Measurements from ENCODE around the gene STX3. TPM values are rescaled to one million over a fixed set of nuclear protein-coding genes. Genes with fewer than 3 reads are reported as not detected.

Gene STX3
- total RNA-seq, 2 experiments from 2014 or later, result 89.1 to 92.3 TPM

DNA sequence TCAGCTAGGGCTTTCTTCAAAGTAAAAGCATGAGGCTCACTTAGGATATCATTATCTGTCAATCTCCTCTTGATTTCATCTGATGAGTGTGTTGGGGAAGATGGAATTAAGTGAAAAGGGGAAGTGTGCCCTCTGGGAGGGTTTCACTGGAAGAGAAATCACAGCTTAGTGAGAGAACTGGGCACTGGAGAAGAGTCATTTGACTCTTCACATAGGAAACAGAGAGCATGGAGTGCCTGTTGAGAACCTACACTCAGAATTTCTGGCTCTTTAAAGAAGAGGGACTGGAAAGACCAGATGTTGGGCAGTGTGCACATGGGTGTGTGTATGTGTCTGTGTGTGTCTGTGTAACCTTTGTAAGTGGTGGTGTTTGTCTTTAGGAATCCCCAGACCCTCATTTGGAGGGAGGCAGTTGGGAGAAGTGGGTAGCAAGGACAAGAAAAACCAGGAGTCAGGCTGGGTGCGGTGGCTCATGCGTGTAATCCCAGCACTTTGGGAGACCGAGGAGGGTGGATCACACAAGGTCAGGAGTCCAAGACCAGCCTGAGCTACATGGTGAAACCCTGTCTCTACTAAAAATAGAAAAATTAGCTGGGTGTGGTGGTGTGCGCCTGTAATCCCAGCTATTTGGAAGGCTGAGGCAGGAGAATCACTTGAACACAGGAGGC is 10.0 kb downstream of the STX3 start:
- Mint-ChIP-seq H3K27ac (peak overlapping the region; percentile 38), H3K4me1 (peaks cover 39% of the 10 kb centered on the region), H3K27me3 (no peaks in the 10 kb centered on the region), H3K4me3 (no peak overlapping the region), H3K9me3 (no peaks in the 10 kb centered on the region), H3K36me3 (ENCODE audit: low read depth) (peaks cover 42% of the 10 kb centered on the region)
- DNase-seq, result no peak
- CTCF ChIA-PET, result interaction anchor here (0.9 kb wide), 1 partner anchor 10 kb away, joined by 3 read pairs; the partner anchor contains the start of gene STX3
- POLR2A ChIA-PET, result interaction anchor here (4.0 to 4.9 kb wide), 3 partner anchors 10 to 19 kb away, joined by 20 to 69 read pairs (median 63); partner anchors contain the start of gene STX3

- Mint-ChIP-seq H3K4me1 (peaks cover 32% of the 10 kb centered on the region), H3K9me3 (no peaks in the 10 kb centered on the region), H3K27ac (no peak overlapping the region), H3K36me3 (ENCODE audit: low read depth) (peaks cover 41% of the 10 kb centered on the region), H3K27me3 (no peaks in the 10 kb centered on the region), H3K4me3 (no peak overlapping the region)
- POLR2A ChIA-PET, result interaction anchor here (0.8 to 4.9 kb wide), 11 partner anchors 8 to 151 kb away, joined by 3 to 69 read pairs (median 7); partner anchors contain the start of genes MRPL16, OSBP, PATL1 and STX3
- CTCF ChIA-PET, result interaction anchor here (1.0 to 2.7 kb wide), 8 partner anchors 11 to 152 kb away, joined by 3 to 31 read pairs (median 4); partner anchors contain the start of genes MRPL16 and STX3
- no peak for DNase-seq
Measured at GRCh38 chr11:59766542-59767224, 11.5 kb downstream of the STX3 start.

- H3K27ac Mint-ChIP-seq, result no peak overlapping the region
- no peaks in the 10 kb centered on the region for H3K27me3 Mint-ChIP-seq
- ChIA-PET CTCF (interaction anchor here (1.0 to 2.7 kb wide), 8 partner anchors 12 to 152 kb away, joined by 3 to 31 read pairs (median 4); partner anchors contain the start of genes MRPL16 and STX3), POLR2A (interaction anchor here (0.9 to 4.9 kb wide), 11 partner anchors 10 to 152 kb away, joined by 3 to 69 read pairs (median 7); partner anchors contain the start of genes MRPL16, OSBP, PATL1 and STX3)
- H3K4me3 Mint-ChIP-seq, result no peak overlapping the region
- peak; percentile 63 for DNase-seq
- no peaks in the 10 kb centered on the region for H3K9me3 Mint-ChIP-seq
- H3K4me1 Mint-ChIP-seq, result peaks cover 35% of the 10 kb centered on the region
- peaks cover 36% of the 10 kb centered on the region for H3K36me3 Mint-ChIP-seq (ENCODE audit: low read depth)
Measured at GRCh38 chr11:59767225-59767611, 12.0 kb downstream of the STX3 start.

DNA sequence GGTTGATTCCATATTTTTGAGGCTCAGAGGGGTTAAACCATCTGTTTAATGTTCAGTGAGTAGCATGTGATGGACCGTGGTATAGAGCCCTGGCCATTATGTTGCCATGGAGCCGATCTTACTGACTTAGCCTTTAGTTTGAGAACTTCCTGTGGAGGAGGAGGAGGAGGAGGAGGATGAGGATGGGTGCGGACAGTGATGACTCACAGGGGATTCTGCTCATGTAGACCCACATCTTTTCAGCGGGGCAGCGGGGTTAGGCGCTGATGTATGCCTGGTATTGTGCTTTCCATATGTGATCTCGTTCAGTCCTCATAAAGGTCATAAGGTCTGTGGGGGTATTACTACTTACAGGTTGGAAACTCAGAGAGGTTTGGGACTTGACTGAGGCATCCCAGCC is 13.9 kb downstream of the STX3 start:
- Mint-ChIP-seq H3K4me1 (peaks cover 37% of the 10 kb centered on the region), H3K27me3 (no peaks in the 10 kb centered on the region), H3K27ac (no peak overlapping the region), H3K4me3 (no peak overlapping the region), H3K9me3 (no peaks in the 10 kb centered on the region), H3K36me3 (ENCODE audit: low read depth) (peaks cover 36% of the 10 kb centered on the region)
- ChIA-PET POLR2A (interaction anchor here (4.0 to 8.1 kb wide), 3 partner anchors 8 to 15 kb away, joined by 20 to 69 read pairs (median 50); partner anchors contain the start of gene STX3), CTCF (no interaction called here)
- no peak for DNase-seq

DNA sequence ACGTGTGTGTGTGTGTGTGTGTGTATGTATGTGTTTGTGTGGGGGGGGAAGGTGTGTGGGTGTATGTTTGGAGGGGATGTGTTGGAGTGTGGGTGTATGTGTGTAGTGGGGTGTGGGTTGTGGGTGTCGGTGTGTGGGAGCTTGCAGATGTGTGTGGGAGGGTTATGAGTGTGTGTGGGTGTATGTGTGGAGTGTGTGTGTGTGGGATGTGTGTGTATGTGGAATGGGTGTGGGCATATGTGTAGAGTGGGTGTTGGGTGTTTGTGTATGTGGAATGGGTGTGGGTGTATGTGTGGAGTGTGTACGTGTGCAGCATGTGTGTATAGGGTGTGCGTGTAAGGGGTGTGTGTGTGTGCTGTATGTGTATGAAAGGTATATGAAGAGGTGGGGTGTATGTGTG is 14.7 kb downstream of the STX3 start:
- Mint-ChIP-seq H3K9me3 (no peaks in the 10 kb centered on the region), H3K4me1 (peaks cover 35% of the 10 kb centered on the region), H3K4me3 (no peak overlapping the region), H3K27me3 (no peaks in the 10 kb centered on the region), H3K36me3 (ENCODE audit: low read depth) (peaks cover 36% of the 10 kb centered on the region), H3K27ac (no peak overlapping the region)
- POLR2A ChIA-PET, result interaction anchor here (1.0 to 8.1 kb wide), 2 partner anchors 14 to 15 kb away, joined by 3 to 50 read pairs; partner anchors contain the start of gene STX3
- CTCF ChIA-PET, result no interaction called here
- DNase-seq, result no peak

DNA sequence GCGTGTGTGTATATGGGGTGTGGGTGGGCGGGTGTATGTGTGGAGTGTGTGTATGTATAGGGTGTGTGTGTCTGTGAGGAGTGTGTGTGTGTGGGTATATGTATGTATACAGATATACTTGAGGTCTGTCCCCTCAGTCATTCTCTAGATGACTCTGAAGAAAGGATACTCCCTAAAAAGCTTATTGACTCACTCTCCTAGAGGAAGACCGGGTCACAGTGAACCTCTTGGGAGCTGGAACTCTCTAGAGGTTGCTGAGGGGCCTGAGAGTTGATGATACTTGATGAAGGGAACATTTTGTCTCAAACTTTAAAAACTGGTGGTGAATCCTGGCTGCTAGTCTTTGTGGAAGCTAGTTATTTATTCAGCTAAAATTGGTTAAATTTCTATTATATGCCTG is 15.1 kb downstream of the STX3 start:
- Mint-ChIP-seq H3K36me3 (ENCODE audit: low read depth) (peaks cover 36% of the 10 kb centered on the region), H3K27me3 (no peaks in the 10 kb centered on the region), H3K27ac (peak overlapping the region; percentile 56), H3K9me3 (no peaks in the 10 kb centered on the region), H3K4me1 (peaks cover 35% of the 10 kb centered on the region), H3K4me3 (no peak overlapping the region)
- POLR2A ChIA-PET, result interaction anchor here (0.6 to 8.1 kb wide), 3 partner anchors 13 to 58 kb away, joined by 3 to 50 read pairs (median 3); partner anchors contain the start of gene STX3
- CTCF ChIA-PET, result no interaction called here
- DNase-seq, result no peak

- CTCF ChIA-PET, result no interaction called here
- peaks cover 42% of the 10 kb centered on the region for H3K36me3 Mint-ChIP-seq (ENCODE audit: low read depth)
Measured at GRCh38 chr11:59770869-59771268, 15.7 kb downstream of the STX3 start.

DNA sequence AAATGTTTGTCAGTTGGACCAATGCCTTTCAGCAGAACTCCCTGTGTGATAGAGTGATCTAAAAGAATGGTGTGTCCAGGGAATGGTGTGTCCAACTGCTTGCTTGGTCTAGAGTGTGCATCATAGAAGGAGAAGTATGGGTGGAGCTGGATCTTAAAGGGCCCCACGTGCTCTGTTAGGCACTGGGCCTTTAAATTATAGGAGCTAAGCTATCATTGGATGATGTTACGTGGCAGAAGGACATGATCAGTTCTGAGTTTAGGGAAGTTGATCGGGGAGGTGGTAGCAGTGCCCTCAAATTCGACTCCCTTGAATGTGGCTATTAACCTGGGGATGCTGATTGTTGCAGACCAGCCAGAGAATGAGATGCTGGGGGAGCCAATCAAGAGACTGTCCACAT is 16.4 kb downstream of the STX3 start:
- H3K27me3 Mint-ChIP-seq, result no peaks in the 10 kb centered on the region
- POLR2A ChIA-PET, result interaction anchor here (1.9 to 8.1 kb wide), 4 partner anchors 12 to 39 kb away, joined by 10 to 50 read pairs (median 22); partner anchors contain the start of genes MRPL16 and STX3

More at GRCh38 chr11:59770869-59771268, 15.7 kb downstream of the STX3 start:
- POLR2A ChIA-PET, result interaction anchor here (0.6 to 8.1 kb wide), 5 partner anchors 12 to 57 kb away, joined by 3 to 50 read pairs (median 21); partner anchors contain the start of gene STX3
- Mint-ChIP-seq H3K4me3 (no peak overlapping the region), H3K4me1 (peaks cover 40% of the 10 kb centered on the region), H3K27ac (peak overlapping the region; percentile 56), H3K9me3 (no peaks in the 10 kb centered on the region), H3K27me3 (no peaks in the 10 kb centered on the region)
- DNase-seq, result no peak

GRCh38 chr11:59773083-59773440 is 17.9 kb downstream of the STX3 start:
- ChIA-PET CTCF (interaction anchor here (1.4 to 2.3 kb wide), 3 partner anchors 10 to 18 kb away, joined by 4 to 8 read pairs (median 5); partner anchors contain the start of gene STX3), POLR2A (interaction anchor here (1.0 to 8.1 kb wide), 5 partner anchors 10 to 37 kb away, joined by 3 to 50 read pairs (median 21); partner anchors contain the start of genes MRPL16 and STX3)
- Mint-ChIP-seq H3K36me3 (ENCODE audit: low read depth) (peaks cover 61% of the 10 kb centered on the region), H3K4me3 (peak overlapping the region; percentile 53), H3K27me3 (no peaks in the 10 kb centered on the region), H3K27ac (peak overlapping the region; percentile 90), H3K4me1 (peaks cover 62% of the 10 kb centered on the region), H3K9me3 (no peaks in the 10 kb centered on the region)
- peak; percentile 31 for DNase-seq

More for the DNA sequence above, 16.4 kb downstream of the STX3 start:
- peak overlapping the region; percentile 90 for H3K27ac Mint-ChIP-seq
- no peak overlapping the region for H3K4me3 Mint-ChIP-seq
- H3K4me1 Mint-ChIP-seq, result peaks cover 47% of the 10 kb centered on the region
- CTCF ChIA-PET, result interaction anchor here (1.1 to 2.3 kb wide), 3 partner anchors 15 to 18 kb away, joined by 3 to 8 read pairs (median 3); partner anchors contain the start of gene STX3
- no peak for DNase-seq
- peaks cover 49% of the 10 kb centered on the region for H3K36me3 Mint-ChIP-seq (ENCODE audit: low read depth)
- H3K9me3 Mint-ChIP-seq, result no peaks in the 10 kb centered on the region

GRCh38 chr11:59776210-59777066 is 21.3 kb downstream of the STX3 start:
- peaks cover 3% of the 10 kb centered on the region for H3K9me3 Mint-ChIP-seq
- H3K36me3 Mint-ChIP-seq (ENCODE audit: low read depth), result peaks cover 80% of the 10 kb centered on the region
- no peaks in the 10 kb centered on the region for H3K27me3 Mint-ChIP-seq
- peak overlapping the region; percentile 37 for H3K27ac Mint-ChIP-seq
- POLR2A ChIA-PET, result interaction anchor here (1.0 to 8.1 kb wide), 3 partner anchors 10 to 21 kb away, joined by 3 to 50 read pairs (median 20); partner anchors contain the start of gene STX3
- CTCF ChIA-PET, result interaction anchor here (1.0 kb wide), 1 partner anchor 23 kb away, joined by 3 read pairs; no protein-coding TSS in a partner anchor
- H3K4me3 Mint-ChIP-seq, result no peak overlapping the region
- H3K4me1 Mint-ChIP-seq, result peaks cover 81% of the 10 kb centered on the region
- no peak for DNase-seq

DNA sequence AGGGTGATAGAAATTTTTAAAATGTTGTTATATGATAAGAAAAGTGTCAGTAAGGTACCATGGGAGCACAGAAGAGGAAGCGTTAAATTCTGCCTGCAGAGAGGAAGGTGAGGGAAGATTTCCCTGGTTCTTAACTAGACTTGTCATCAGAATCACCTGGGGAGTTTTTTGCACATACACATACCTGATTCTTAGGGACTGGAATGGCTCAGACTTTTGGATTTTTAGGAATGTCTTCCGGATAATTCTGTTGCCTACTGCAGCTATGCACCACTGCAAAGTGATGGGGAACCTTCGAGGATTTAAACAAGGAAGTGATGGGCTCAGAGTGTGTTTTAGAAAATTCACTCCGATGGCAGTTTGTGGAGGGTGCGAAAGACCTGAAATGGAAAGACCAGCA is 21.9 kb downstream of the STX3 start:
- Mint-ChIP-seq H3K27me3 (no peaks in the 10 kb centered on the region), H3K4me1 (peaks cover 81% of the 10 kb centered on the region), H3K27ac (peak overlapping the region; percentile 37), H3K36me3 (ENCODE audit: low read depth) (peaks cover 85% of the 10 kb centered on the region), H3K9me3 (peaks cover 8% of the 10 kb centered on the region), H3K4me3 (no peak overlapping the region)
- CTCF ChIA-PET, result interaction anchor here (1.0 kb wide), 1 partner anchor 23 kb away, joined by 3 read pairs; no protein-coding TSS in a partner anchor
- POLR2A ChIA-PET, result interaction anchor here (3.5 to 8.1 kb wide), 2 partner anchors 10 to 22 kb away, joined by 20 to 50 read pairs; partner anchors contain the start of gene STX3
- DNase-seq, result no peak
